Liver (tissue), 9 donors: ENCODE measurements around the gene CARD14. TPM values are rescaled to one million over a fixed set of nuclear protein-coding genes. Genes with fewer than 3 reads are reported as not detected.

Source experiments
- DNase-seq: peaks from one replicate; pipeline ENCODE4 v3.0.0-alpha.2; 2017; ENCODE audit warnings: low spot score
- H3K27ac ChIP-seq, 2 donors: one replicate each; pipeline ENCODE4 v1.7.0; 2013; ENCODE audit warnings: inconsistent platforms in 2 of 2, low read length in 2 of 2, control low read depth in 1 of 2, low read depth in 1 of 2, mild to moderate bottlenecking in 1 of 2
- H3K27me3 ChIP-seq, 4 donors: one replicate each; pipeline versions ENCODE4 v1.6.1 to v1.7.0; 2013; ENCODE audit warnings: low read length in 3 of 4, inconsistent platforms in 1 of 4, mild to moderate bottlenecking in 1 of 4, moderate library complexity in 1 of 4; ENCODE audit not compliant: control insufficient read depth in 4 of 4, insufficient read depth in 4 of 4
- H3K36me3 ChIP-seq, 4 donors: one replicate each; pipeline versions ENCODE4 v1.6.1 to v1.7.0; 2013; ENCODE audit warnings: low read length in 3 of 4, mild to moderate bottlenecking in 3 of 4, low read depth in 1 of 4, moderate library complexity in 1 of 4; ENCODE audit not compliant: control insufficient read depth in 4 of 4, insufficient read depth in 3 of 4
- H3K4me1 ChIP-seq, 4 donors: one replicate each; pipeline versions ENCODE4 v1.6.1 to v1.7.0; 2013; ENCODE audit warnings: low read length in 3 of 4, mild to moderate bottlenecking in 3 of 4, moderate library complexity in 1 of 4; ENCODE audit not compliant: control insufficient read depth in 4 of 4, insufficient read depth in 4 of 4
- H3K4me3 ChIP-seq, 3 donors: one replicate each; pipeline versions ENCODE4 v1.6.1 to v1.7.0; 2013; ENCODE audit warnings: low read length in 3 of 3, control low read depth in 1 of 3, low read depth in 1 of 3, mild to moderate bottlenecking in 1 of 3
- H3K9ac ChIP-seq, 2 donors: one replicate each; pipeline ENCODE4 v1.7.0; 2013; ENCODE audit warnings: low read length in 2 of 2, mild to moderate bottlenecking in 2 of 2, moderate library complexity in 2 of 2, control low read depth in 1 of 2, low read depth in 1 of 2
- H3K9me3 ChIP-seq, 4 donors: one replicate each; pipeline versions ENCODE4 v1.6.1 to v1.7.0; 2013; ENCODE audit warnings: low read length in 3 of 4; ENCODE audit not compliant: control insufficient read depth in 4 of 4
- EGR1 ChIP-seq, 2 donors: IDR thresholded peaks; 2 replicates each; pipeline ENCODE4 v1.6.1; 2016 to 2018; ENCODE audit warnings: antibody characterized with exemption in 2 of 2, low read depth in 2 of 2
- FOXA1 ChIP-seq: IDR thresholded peaks from 2 replicates; pipeline ENCODE4 v1.6.1; 2016; ENCODE audit warnings: antibody characterized with exemption
- FOXA2 ChIP-seq: IDR thresholded peaks from 2 replicates; pipeline ENCODE4 v1.6.1; 2016; ENCODE audit warnings: antibody characterized with exemption
- HNF4G ChIP-seq: IDR thresholded peaks from 2 replicates; pipeline ENCODE4 v1.6.1; 2016; ENCODE audit warnings: antibody characterized with exemption
- NR2F2 ChIP-seq: IDR thresholded peaks from 2 replicates; pipeline ENCODE4 v1.6.1; 2016; ENCODE audit warnings: antibody characterized with exemption
- RXRA ChIP-seq, 2 donors: IDR thresholded peaks; 2 replicates each; pipeline ENCODE4 v1.6.1; 2017 to 2018; ENCODE audit warnings: antibody characterized with exemption in 2 of 2, mild to moderate bottlenecking in 1 of 2
- SP1 ChIP-seq: IDR thresholded peaks from 2 replicates; pipeline ENCODE4 v1.6.1; 2018; ENCODE audit warnings: antibody characterized with exemption, mild to moderate bottlenecking
- TAF1 ChIP-seq: conservative IDR thresholded peaks from 2 replicates; pipeline ENCODE4 v1.6.1; 2016; ENCODE audit warnings: antibody characterized with exemption, mild to moderate bottlenecking
- YY1 ChIP-seq: IDR thresholded peaks from 2 replicates; pipeline ENCODE4 v1.6.1; 2016; ENCODE audit warnings: antibody characterized with exemption, mild to moderate bottlenecking
- WGBS: extraction: QIAGEN DNeasy Blood & Tissue Kit; methylation state at CpG from one replicate; pipeline ENCODE4 v1.1.7; 2013; 5-methylcytosine and 5-hydroxymethylcytosine counted together
- polyA plus RNA-seq, 2 donors: library from polyadenylated mRNA; stranded (reverse) in 1 of 2; unstranded in 1 of 2; fragments of 200-250 nt in 1 of 2; fragments of >200 nt in 1 of 2; fragmentation: Nextera tagmentation in 1 of 2; extraction: Ambion mirVana in 1 of 2; gene quantifications; one replicate each; pipeline versions ENCODE4 v1.2.1 to v1.2.3, GENCODE V29; 2013 to 2015
- total RNA-seq, 2 donors: library from RNA; depleted of rRNA; stranded (reverse); fragments of >200 nt; gene quantifications; one replicate each; pipeline ENCODE4 v1.2.3, GENCODE V29; 2014
- TF ChIP-seq, protein P1 (sequence below): fragments of 150-350 bp; IDR thresholded peaks from 2 replicates; pipeline ENCODE4 v1.5.1; 2017; ENCODE audit warnings: improper control_type of control experiment, low read depth, low read length; ENCODE audit not compliant: missing input control
- TF ChIP-seq, protein P2 (sequence below): IDR thresholded peaks from 2 replicates; pipeline ENCODE4 v1.6.1; 2016; ENCODE audit warnings: antibody characterized with exemption
- TF ChIP-seq, protein P3 (sequence below): IDR thresholded peaks from 2 replicates; pipeline ENCODE4 v1.6.1; 2016; ENCODE audit warnings: antibody characterized with exemption
- TF ChIP-seq, protein P4 (sequence below): IDR thresholded peaks from 2 replicates; pipeline ENCODE4 v1.6.1; 2016; ENCODE audit warnings: antibody characterized with exemption
- TF ChIP-seq, protein P5 (sequence below): IDR thresholded peaks from 2 replicates; pipeline ENCODE4 v1.6.1; 2016; ENCODE audit warnings: antibody characterized with exemption, mild to moderate bottlenecking
- donor health status: healthy.
- donor health status: healthy.
- donor health status: healthy.
- donor health status: healthy.
- donor health status: healthy.

The CARD14 gene
- total and polyA plus RNA-seq, 4 donors = 0.07 to 0.70 (median 0.29) TPM

DNA sequence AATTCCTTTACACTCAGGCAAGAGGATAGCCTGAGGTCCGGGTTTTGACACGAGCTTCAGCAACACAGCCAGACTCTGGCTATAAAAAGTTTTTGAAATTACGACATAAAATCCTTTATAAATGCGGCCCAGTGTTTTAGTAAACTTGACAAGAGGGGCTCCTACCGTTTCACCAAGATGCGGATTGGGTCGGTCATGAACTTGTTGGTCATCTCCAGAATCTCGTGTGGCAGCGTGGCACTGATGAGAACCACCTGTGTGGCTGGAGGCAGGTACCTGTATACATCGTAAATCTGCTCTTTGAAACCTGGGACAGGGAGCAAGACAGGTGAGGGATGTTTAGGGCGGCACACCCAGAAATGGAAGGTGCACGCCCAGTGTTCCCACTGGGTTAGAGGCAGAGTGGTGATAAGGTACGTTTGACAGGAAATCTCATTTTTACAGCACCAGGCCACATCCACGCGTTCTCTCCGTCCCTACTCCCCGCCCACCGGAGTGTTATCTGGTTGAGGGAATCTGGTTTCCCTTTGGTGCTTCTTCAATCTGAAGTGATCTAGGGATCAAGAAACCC is 30.9 kb upstream of the CARD14 start (continued):
- TF ChIP-seq HNF4G (no peak), FOXA2 (no peak), YY1 (no peak)

DNA sequence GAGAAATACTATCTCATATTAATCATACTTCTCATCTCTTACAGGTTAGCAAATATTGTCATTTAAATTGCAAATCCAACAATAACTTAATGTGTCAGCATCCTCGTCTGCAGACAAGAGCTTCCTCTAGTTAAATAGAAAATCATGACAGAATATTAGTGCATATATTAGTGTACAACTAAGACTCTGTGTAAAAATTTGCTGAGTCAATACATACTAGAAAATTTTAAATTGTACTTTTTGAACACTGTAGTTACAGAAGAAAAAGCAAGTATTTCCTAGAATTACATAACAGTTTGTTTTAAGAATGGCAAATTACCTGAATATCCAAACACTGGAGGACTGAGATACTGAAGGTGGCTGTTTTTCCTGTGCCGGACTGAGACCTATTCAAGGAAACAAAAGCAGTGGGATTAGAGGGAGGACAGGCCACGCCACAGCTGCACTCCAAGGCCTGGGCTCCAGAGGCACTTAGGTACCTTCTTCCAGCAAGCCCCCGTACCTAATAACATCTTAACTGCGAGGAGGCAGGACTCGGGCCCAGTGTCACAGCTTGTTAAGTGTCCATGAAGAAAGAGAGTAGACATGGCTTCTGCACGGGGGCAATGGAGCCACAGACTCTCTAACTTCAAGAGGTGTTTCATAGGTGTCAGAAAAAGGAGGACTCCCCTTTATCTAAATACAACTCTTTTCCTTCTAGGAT is 28.2 kb upstream of the CARD14 start:
- Histone ChIP-seq H3K36me3 (peaks cover 19 to 72% (median 53%) of the 10 kb centered on the region in 4 donors), H3K4me3 (no peak overlapping the region), H3K9me3 (no peaks in the 10 kb centered on the region), H3K27me3 (no peaks in the 10 kb centered on the region), H3K4me1 (peaks cover 5 to 16% (median 15%) of the 10 kb centered on the region in 4 donors), H3K27ac (no peak overlapping the region), H3K9ac (no peak overlapping the region)
- no peak for DNase-seq
- TF ChIP-seq, protein P1, sequence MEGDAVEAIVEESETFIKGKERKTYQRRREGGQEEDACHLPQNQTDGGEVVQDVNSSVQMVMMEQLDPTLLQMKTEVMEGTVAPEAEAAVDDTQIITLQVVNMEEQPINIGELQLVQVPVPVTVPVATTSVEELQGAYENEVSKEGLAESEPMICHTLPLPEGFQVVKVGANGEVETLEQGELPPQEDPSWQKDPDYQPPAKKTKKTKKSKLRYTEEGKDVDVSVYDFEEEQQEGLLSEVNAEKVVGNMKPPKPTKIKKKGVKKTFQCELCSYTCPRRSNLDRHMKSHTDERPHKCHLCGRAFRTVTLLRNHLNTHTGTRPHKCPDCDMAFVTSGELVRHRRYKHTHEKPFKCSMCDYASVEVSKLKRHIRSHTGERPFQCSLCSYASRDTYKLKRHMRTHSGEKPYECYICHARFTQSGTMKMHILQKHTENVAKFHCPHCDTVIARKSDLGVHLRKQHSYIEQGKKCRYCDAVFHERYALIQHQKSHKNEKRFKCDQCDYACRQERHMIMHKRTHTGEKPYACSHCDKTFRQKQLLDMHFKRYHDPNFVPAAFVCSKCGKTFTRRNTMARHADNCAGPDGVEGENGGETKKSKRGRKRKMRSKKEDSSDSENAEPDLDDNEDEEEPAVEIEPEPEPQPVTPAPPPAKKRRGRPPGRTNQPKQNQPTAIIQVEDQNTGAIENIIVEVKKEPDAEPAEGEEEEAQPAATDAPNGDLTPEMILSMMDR = no peak
- TF ChIP-seq, protein P2, sequence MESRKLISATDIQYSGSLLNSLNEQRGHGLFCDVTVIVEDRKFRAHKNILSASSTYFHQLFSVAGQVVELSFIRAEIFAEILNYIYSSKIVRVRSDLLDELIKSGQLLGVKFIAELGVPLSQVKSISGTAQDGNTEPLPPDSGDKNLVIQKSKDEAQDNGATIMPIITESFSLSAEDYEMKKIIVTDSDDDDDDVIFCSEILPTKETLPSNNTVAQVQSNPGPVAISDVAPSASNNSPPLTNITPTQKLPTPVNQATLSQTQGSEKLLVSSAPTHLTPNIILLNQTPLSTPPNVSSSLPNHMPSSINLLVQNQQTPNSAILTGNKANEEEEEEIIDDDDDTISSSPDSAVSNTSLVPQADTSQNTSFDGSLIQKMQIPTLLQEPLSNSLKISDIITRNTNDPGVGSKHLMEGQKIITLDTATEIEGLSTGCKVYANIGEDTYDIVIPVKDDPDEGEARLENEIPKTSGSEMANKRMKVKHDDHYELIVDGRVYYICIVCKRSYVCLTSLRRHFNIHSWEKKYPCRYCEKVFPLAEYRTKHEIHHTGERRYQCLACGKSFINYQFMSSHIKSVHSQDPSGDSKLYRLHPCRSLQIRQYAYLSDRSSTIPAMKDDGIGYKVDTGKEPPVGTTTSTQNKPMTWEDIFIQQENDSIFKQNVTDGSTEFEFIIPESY = no peak
- no peak for TF ChIP-seq SP1
- TF ChIP-seq RXRA (IDR thresholded peaks at IDR 0.05) = no peak
- no peak for TF ChIP-seq TAF1
- no peak for TF ChIP-seq NR2F2
- TF ChIP-seq, protein P3, sequence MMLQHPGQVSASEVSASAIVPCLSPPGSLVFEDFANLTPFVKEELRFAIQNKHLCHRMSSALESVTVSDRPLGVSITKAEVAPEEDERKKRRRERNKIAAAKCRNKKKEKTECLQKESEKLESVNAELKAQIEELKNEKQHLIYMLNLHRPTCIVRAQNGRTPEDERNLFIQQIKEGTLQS = no peak
- TF ChIP-seq FOXA1 = no peak
- TF ChIP-seq HNF4G = no peak
- TF ChIP-seq EGR1 (IDR thresholded peaks at IDR 0.05; ENCODE audit: low read depth in 2 of 2) = no peak
- TF ChIP-seq, protein P4, sequence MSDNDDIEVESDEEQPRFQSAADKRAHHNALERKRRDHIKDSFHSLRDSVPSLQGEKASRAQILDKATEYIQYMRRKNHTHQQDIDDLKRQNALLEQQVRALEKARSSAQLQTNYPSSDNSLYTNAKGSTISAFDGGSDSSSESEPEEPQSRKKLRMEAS = no peak
- TF ChIP-seq, protein P5, sequence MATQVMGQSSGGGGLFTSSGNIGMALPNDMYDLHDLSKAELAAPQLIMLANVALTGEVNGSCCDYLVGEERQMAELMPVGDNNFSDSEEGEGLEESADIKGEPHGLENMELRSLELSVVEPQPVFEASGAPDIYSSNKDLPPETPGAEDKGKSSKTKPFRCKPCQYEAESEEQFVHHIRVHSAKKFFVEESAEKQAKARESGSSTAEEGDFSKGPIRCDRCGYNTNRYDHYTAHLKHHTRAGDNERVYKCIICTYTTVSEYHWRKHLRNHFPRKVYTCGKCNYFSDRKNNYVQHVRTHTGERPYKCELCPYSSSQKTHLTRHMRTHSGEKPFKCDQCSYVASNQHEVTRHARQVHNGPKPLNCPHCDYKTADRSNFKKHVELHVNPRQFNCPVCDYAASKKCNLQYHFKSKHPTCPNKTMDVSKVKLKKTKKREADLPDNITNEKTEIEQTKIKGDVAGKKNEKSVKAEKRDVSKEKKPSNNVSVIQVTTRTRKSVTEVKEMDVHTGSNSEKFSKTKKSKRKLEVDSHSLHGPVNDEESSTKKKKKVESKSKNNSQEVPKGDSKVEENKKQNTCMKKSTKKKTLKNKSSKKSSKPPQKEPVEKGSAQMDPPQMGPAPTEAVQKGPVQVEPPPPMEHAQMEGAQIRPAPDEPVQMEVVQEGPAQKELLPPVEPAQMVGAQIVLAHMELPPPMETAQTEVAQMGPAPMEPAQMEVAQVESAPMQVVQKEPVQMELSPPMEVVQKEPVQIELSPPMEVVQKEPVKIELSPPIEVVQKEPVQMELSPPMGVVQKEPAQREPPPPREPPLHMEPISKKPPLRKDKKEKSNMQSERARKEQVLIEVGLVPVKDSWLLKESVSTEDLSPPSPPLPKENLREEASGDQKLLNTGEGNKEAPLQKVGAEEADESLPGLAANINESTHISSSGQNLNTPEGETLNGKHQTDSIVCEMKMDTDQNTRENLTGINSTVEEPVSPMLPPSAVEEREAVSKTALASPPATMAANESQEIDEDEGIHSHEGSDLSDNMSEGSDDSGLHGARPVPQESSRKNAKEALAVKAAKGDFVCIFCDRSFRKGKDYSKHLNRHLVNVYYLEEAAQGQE = no peak
- no peak for TF ChIP-seq YY1
- WGBS = 96% methylated on average over 7 of the region's 7 CpGs
